Islet precursor cell (in vitro differentiated cells): ENCODE data around the gene COL25A1.
A peak's percentile ranks its signal among the peaks of the same experiment; 100 is the strongest.

Experiments
- DNase-seq: peaks from one replicate; pipeline ENCODE4 v3.0.0-alpha.2; 2018

Gene COL25A1

DNA sequence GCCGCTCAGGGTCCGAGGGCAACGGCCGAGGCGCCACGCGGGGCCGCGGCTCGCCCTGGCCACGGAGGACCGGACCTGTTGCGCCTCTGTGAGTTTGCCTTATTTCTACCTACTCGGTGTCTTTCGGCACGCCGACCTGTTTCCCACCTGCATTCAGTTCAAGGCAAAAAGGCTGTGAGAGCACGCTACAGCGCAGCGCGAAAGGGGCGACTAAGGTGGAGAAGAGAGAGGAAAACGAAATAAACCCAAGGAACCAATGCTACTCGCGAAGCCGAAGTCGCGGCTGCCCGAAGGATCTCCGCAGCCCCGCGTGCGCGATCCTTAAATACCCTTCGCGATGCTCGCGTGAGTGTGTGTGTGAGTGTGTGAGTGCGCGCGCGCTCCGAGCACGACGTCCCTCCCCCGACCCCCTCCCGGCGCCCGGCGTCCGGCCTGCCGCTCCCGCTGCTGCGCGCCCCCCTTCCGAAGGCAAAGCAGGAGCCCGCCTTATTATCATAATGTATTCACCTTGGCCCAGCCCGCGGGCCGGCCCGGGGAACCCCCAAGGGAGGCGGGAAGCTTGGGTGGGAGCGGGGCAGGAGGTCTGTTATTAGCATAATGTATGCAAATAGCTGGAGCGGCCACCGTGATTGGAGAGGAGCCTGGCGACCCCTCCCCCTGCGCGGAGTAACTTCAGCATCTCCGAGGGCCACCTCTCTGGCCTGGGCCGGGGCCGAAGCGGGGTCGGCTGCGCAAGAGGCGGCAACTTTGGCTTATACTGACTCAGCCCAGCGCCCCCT is at the start of gene COL25A1:
Gene COL25A1 (minus strand): TSS at position 298 of the 779 bp plus-strand sequence.
- DNase-seq = peak; percentile 99

DNA sequence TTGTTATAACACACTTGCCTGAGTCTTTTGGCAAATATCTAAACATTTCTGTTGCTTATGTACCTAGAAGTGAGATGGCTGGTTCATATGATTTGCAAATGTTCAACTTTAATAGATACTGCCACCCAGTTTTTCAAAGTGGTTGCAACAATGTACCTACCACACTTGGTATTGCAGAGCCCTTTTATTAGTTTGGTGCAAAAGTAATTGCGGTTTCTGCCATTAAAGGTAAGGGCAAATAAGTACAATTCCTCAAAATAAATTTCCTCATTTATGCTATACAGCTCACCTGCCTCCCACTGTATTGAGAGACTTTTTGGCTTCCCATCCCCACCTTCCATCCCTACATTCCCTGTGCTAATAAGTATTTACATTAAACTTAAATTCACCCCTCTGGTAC is 47.7 kb upstream of the COL25A1 start:
- no peak for DNase-seq

DNA sequence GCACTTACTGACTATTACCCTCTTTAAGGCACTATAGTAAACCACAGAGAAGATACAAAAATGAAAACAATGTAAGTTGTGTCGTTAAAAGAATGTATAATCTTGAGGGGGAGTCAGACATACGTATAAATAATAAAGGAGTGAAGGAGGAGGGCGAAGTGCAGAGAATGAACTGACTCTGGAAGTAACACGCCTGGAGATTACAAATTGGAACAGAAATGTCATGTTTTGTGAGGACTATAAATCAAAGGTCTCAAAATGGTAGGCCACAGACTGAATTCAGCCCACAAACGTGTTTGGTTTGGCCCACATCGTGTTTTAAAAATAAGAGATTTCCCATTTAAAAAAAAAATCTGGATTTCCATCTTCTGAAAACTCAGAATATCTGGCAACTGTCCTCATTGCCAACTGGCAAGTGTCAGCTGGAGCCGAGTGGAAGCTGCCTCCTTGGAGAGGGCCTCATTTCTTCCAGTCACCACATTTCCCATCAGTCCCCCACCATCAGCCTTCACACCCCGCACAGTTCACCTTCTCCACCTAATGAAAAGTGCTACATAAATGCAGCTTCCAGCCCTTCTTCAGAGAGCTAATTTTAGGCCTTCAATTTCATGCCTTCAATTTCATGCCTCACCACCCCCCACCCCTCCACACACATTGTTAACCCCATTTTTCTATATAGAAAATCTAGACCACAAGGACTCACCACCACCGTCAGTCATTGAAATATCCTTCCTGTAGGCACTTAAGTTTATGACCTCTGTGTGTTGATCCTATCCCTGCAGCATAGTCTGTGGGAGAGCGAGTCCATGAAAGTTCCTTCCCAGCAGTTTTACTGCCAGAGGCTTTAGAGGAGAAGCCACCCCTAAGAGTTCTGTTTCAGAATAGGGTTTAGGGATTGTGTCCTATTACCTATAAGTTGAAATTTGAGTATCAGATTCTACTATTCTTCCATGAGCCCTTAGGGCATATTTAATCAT is 32.0 kb upstream of the COL25A1 start:
- DNase-seq = no peak

DNA sequence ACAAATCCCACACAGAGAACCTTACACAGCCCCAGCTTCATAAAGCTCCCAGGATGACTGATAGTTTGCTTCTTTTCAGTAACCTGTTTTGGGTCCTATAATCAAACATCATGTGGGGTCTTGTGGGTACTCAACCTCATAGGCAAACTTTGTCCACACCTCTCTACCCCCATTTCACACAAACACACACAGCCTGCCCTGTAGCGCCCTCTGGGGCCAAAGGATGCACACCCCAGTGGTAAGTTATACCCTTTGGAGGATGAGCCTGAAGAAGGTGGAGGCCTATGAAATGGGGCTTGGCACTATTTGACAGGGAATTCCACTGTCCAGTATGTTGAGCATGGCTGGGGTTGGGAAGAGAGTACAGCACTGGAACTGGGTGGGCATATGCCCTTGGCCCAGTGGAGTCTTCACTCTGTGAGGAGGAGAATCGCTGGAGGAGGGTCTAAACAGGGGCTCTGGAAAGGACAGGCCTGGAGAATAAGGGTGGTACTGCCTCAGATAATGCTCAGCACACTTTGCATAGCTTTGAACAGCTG is 30.5 kb upstream of the COL25A1 start:
- DNase-seq = peak; percentile 63

DNA sequence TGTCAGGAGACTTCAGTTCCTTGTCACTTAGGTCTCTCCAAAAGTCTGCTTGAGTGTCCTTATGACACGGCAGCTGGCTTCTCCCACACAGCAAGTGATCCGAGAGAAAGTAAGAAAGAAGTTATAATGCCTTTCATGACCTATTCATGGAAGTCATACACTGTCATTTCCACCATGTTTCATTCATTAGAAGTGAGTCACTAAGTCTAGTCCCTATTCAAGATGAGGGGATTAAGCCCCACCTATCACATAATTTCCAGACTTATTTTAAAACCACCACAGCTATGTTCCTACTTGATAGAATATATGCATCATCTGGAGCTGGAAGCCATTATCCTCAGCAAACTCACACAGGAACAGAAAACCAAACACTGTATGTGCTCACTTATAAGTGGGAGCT is 25.2 kb upstream of the COL25A1 start:
- DNase-seq = no peak

- DNase-seq = no peak
Observed at GRCh38 chr4:109325698-109326097, 23.2 kb upstream of the COL25A1 start.

- DNase-seq = no peak
Observed at GRCh38 chr4:109323348-109323747, 20.9 kb upstream of the COL25A1 start.

DNA sequence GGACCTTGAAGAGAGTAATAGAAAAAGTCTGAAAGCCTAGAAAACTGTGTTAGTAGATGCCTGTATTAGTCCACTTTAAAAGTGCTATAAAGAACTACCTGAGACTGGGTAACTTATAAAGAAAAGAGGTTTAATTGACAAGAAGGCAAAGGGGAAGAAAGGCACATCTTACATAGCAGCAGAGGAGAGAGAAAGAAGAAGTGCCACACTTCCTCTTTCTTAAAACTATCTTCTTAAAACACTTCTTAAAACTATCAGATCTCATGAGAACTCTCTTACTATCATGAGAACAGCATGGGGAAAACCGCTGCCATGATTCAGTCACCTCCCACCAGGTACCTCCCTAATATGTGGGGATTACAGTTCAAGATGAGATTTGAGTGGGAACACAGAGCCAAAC is 18.8 kb upstream of the COL25A1 start:
- DNase-seq = no peak

DNA sequence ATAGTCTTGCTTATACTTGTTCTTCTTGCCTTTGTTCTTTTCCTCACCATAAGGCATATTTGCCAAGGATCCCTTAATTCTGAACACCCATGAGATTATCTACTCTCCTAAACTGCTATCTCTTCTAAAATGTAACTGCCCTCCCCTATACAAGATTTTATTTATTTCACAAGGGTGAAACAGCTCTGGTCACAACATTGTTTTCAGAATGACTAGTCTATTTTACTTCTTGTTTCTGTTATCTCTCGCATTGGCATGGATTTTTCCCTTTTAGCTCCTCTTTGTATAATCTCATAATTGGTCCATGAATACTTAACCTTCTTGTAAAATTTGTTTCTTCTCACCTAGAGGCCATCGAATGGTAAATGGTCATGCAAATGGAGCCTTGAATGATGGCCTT is 17.2 kb upstream of the COL25A1 start:
- no peak for DNase-seq

GRCh38 chr4:109319156-109319555 is 16.7 kb upstream of the COL25A1 start:
- DNase-seq = no peak

DNA sequence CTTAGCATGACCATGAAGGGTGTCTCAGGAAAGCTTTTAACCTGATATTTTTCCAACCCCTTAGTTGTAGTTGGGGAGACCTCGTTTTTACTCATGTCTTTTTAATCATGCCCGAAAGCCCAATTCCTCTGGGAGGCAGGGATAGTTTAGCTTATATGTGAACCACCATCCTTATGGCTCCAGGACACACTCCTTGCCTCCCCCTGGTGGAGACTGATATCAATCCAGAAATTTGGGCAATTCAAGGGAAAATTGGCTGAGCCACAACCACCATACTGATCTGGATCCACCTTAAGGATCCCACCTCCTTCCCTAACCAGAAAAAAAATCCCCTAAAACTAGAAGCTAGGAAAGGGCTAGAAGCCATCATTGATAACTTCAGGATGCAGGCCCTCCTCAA is 13.4 kb upstream of the COL25A1 start:
- DNase-seq = no peak

DNA sequence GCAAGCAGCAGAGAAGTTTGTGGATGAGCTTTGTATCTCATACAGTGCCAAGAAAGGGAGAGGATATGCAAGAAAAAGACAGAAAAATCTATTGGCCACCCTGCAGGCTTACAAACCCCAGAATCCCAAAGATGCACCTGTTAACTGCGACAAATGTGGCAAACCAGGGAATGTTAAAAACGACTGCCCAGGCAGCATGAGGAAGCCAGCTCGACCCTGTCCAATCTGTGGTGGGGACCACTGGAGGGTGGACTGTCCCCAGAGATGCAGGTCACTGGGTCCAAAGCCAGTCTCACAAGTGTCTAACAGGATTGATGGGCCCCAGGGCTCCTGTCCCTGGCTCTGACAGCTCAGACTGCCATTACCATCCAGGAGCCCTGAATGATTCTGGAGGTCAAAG is 12.9 kb upstream of the COL25A1 start:
- no peak for DNase-seq

GRCh38 chr4:109313168-109314133 is 11.0 kb upstream of the COL25A1 start:
- DNase-seq = no peak

DNA sequence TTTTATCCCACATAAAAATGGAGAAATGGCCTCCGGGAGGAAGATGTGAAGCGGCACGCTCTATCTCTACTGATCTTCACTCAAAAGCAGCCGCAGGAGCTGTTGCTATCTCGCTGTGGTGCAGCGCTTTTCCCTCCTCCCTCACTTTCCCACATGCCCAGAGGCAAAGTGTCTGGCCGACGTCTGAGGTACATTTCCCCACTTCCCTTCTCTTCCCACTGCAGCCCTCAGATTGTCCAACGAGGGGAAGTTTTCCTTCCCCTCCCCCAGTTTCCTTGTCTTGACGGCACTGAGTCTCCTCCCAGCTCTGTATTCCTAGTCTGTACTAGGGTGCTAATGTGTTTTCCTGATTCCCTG is 660 bp upstream of the COL25A1 start:
- no peak for DNase-seq

GRCh38 chr4:109301651-109302360 is 652 bp downstream of the COL25A1 start:
- peak; percentile 59 for DNase-seq

DNA sequence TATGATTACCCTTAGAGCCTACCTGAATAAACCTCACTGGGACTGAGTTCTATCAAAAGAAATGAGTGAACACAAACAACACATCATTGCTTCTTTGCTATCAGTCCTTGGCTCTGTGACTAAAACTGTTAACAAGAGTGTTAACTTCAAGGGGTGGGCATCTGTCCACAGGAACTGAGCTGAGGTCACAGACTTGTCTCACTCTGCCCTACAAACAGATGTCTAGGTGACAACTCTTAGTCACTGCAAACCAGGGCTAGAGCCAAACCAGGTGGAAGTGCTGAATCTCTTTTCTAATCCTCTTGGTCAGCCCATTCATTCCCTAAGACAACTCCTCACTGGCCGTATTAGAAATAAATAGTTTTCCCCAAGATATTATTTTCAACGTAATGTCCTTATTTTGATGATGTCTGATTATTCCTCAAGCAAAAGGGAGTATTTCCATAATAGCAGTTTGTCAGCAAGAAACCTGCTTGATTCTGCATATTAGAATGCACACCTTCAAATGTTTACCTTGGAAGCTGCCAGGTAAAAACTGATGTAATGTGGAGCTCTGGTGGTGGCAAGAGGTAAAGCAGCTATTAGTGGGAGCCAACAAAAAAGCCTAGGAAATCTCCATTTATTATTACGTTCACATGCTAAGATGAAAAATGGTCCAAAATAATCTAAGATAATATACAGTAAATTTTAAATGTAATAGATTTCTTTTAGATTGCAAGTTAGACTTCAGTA is 4.0 kb downstream of the COL25A1 start:
- DNase-seq = no peak

DNA sequence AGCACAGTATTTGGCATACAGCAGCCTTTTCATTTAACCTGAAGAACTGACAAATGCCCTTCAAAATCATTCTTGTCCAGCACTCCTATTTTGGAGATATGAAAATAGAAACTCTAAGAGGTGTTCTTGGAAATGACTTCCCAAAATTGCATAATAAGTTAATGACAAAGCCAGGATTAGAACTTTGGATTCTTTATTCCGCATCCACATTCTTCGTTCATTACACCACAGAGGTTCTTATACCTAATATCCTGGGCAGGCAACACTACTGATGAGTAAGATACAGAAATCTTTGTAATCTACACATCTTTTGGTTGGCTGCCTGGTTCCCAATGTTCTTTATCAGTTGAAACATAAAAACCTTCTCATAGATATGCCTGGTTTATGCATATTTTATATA is 5.9 kb downstream of the COL25A1 start:
- no peak for DNase-seq

GRCh38 chr4:109295081-109295480 is 7.4 kb downstream of the COL25A1 start:
- DNase-seq = no peak

GRCh38 chr4:109294468-109295020 is 7.9 kb downstream of the COL25A1 start:
- DNase-seq = no peak

DNA sequence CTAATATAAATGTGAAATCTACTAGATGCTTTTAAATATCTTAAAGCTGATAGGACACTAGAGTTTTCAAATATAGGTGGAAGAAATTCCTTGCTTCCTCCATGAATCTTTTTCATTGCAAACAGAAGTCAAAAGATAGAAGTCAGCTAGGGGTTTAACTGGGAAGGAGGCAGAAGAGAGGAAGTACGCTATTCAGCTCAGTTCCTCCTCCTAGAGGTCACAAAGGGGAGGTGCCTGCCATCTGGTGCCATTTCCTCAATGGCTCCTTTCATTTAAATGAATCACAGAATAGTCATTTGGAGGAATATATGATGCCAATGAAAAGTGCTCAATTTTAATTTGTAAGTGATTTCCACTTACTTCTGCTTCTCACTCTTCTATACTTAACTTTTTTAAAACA is 8.5 kb downstream of the COL25A1 start:
- no peak for DNase-seq

GRCh38 chr4:109291707-109292238 is 10.7 kb downstream of the COL25A1 start:
- no peak for DNase-seq
